B cell (primary cell): ENCODE results near the gene PHF21A. TPM values are rescaled to one million over a fixed set of nuclear protein-coding genes. Genes with fewer than 3 reads are reported as not detected.

Experiments
- ATAC-seq: fragments of 200-7000 bp; cut with Tn5 transposase; one replicate; pipeline ENCODE4 v1.10.0; 2021; ENCODE audit warnings: low read depth, mild to moderate bottlenecking, moderate number of reproducible peaks, moderate library complexity
- CTCF ChIA-PET: fragments of 350-600 bp; sonication (Branson Sonifier 250); formaldehyde crosslinking; loops from one replicate; lab custom pipeline; 2021; ENCODE audit warnings: antibody characterized with exemption, inconsistent platforms; lab: Charles Lee
- POLR2A ChIA-PET: fragments of 350-600 bp; sonication (Branson Sonifier 250); formaldehyde crosslinking; loops from one replicate; lab custom pipeline; 2021; ENCODE audit warnings: antibody characterized with exemption; lab: Charles Lee
- DNase-seq: peaks from one replicate; pipeline ENCODE4 v3.0.0; 2013
- H2AFZ ChIP-seq: 2 replicates; pipeline ENCODE4 v1.6.1; 2012; ENCODE audit warnings: mild to moderate bottlenecking, low read depth, low read length; ENCODE audit not compliant: insufficient read depth, poor library complexity, severe bottlenecking
- H3K27ac ChIP-seq, 2 donors: 1 replicate in 1 of 2; 2 replicates in 1 of 2; pipeline ENCODE4 v1.5.1; 2012 to 2013; ENCODE audit warnings: low read length in 2 of 2, mild to moderate bottlenecking in 2 of 2, moderate library complexity in 1 of 2
- H3K27me3 ChIP-seq, 4 experiments: fragments of 200-600 bp in 1 of 4; sonication (generic) in 1 of 4; replicated peaks in 1 of 4; 1 replicate in 2 of 4; 2 replicates in 2 of 4; pipeline versions ENCODE4 v1.6.1 to v1.7.0; 2013 to 2016; ENCODE audit warnings: low read length in 3 of 4, mild to moderate bottlenecking in 2 of 4, mixed read lengths in 1 of 4, moderate library complexity in 1 of 4; ENCODE audit not compliant: insufficient read depth in 4 of 4, control insufficient read depth in 3 of 4; ENCODE audit errors: control extremely low read depth in 1 of 4
- H3K36me3 ChIP-seq, 2 experiments: replicated peaks in 1 of 2; 1 replicate in 1 of 2; 2 replicates in 1 of 2; pipeline versions ENCODE4 v1.6.1 to v1.7.1; 2013; ENCODE audit warnings: low read length in 1 of 2; ENCODE audit not compliant: insufficient read depth in 2 of 2, control insufficient read depth in 1 of 2; ENCODE audit errors: control extremely low read depth in 1 of 2, extremely low read depth in 1 of 2
- H3K4me1 ChIP-seq, 2 donors: fragments of 200-600 bp in 1 of 2; sonication (generic) in 1 of 2; 1 replicate in 1 of 2; 2 replicates in 1 of 2; pipeline versions ENCODE4 v1.5.1 to v1.6.1; 2013 to 2017; ENCODE audit warnings: low read length in 2 of 2; ENCODE audit not compliant: control insufficient read depth in 2 of 2, insufficient read depth in 2 of 2
- H3K4me2 ChIP-seq: replicated peaks from 2 replicates; pipeline ENCODE3; 2012; ENCODE audit warnings: mild to moderate bottlenecking, low read depth, low read length; ENCODE audit not compliant: poor library complexity, severe bottlenecking
- H3K4me3 ChIP-seq, 5 experiments: fragments of 200-600 bp in 1 of 5; sonication (generic) in 1 of 5; 1 replicate in 3 of 5; 2 replicates in 2 of 5; pipeline versions ENCODE4 v1.5.1 to v1.7.0; 2011 to 2016; ENCODE audit warnings: low read length in 4 of 5, mild to moderate bottlenecking in 4 of 5, low read depth in 2 of 5, control low read depth in 1 of 5, moderate library complexity in 1 of 5; ENCODE audit not compliant: insufficient read depth in 1 of 5; ENCODE audit errors: control extremely low read depth in 1 of 5, extremely low read depth in 1 of 5
- H3K79me2 ChIP-seq: fragments of 200-600 bp; sonication (generic); one replicate; pipeline ENCODE4 v1.6.0; 2016; ENCODE audit warnings: low read length; ENCODE audit not compliant: control insufficient read depth, insufficient read depth
- H3K9ac ChIP-seq: fragments of 200-600 bp; sonication (generic); 2 replicates; pipeline ENCODE4 v1.6.1; 2017; ENCODE audit warnings: mild to moderate bottlenecking, low read length, moderate library complexity
- H3K9me3 ChIP-seq, 3 donors: one replicate each; pipeline versions ENCODE4 v1.6.1 to v1.7.1; 2013; ENCODE audit warnings: low read length in 2 of 3; ENCODE audit not compliant: control insufficient read depth in 2 of 3, insufficient read depth in 1 of 3; ENCODE audit errors: control extremely low read depth in 1 of 3
- H4K20me1 ChIP-seq: 2 replicates; pipeline ENCODE4 v1.6.0; 2012; ENCODE audit warnings: mild to moderate bottlenecking, low read length; ENCODE audit not compliant: insufficient read depth, control insufficient read depth, poor library complexity, severe bottlenecking
- H3K27ac Mint-ChIP-seq: one replicate; pipeline ENCODE4 v1.8.0; 2021; ENCODE audit warnings: mixed read lengths
- H3K27me3 Mint-ChIP-seq: one replicate; pipeline ENCODE4 v1.8.0; 2021; ENCODE audit warnings: mixed read lengths
- H3K4me1 Mint-ChIP-seq: one replicate; pipeline ENCODE4 v1.8.0; 2021; ENCODE audit warnings: mixed read lengths
- H3K4me3 Mint-ChIP-seq: one replicate; pipeline ENCODE4 v1.8.0; 2021; ENCODE audit warnings: mixed read lengths
- H3K9me3 Mint-ChIP-seq: one replicate; pipeline ENCODE4 v1.8.0; 2022; ENCODE audit warnings: mixed read lengths; ENCODE audit not compliant: insufficient read depth
- CTCF ChIP-seq: fragments of 200-600 bp; IDR thresholded peaks from one replicate; pipeline ENCODE4 v1.8.0; 2022; ENCODE audit warnings: antibody characterized with exemption, mild to moderate bottlenecking
- EZH2 ChIP-seq: IDR thresholded peaks from 2 replicates; pipeline ENCODE4 v1.6.1; 2012; ENCODE audit warnings: borderline replicate concordance, low read depth, mild to moderate bottlenecking, moderate library complexity, low read length; ENCODE audit not compliant: insufficient read depth, poor library complexity, severe bottlenecking
- WGBS: methylation state at CpG from one replicate; pipeline ENCODE4 v1.1.5; 2013; ENCODE audit warnings: missing lambda C conversion rate; ENCODE audit not compliant: insufficient coverage; 5-methylcytosine and 5-hydroxymethylcytosine counted together
- intact Hi-C: fragments of 100-400 bp; cut with micrococcal nuclease; formaldehyde crosslinking; loops from one replicate; pipeline ENCODE4 v1.10.0; 2022
- polyA plus RNA-seq: library from polyadenylated mRNA; depleted of rRNA; stranded (reverse); fragments of >200 nt; gene quantifications from 2 replicates; pipeline ENCODE4 v1.2.3, GENCODE V29; 2012
- total RNA-seq, 2 donors: library from RNA; stranded (reverse); fragments of 120-200 nt in 1 of 2; gene quantifications; 1 replicate in 1 of 2; 2 replicates in 1 of 2; pipeline versions ENCODE4 v1.2.3 to v1.2.4, GENCODE V29; 2013 to 2022

The PHF21A gene
- total and polyA plus RNA-seq, 2 donors (not counting 1 experiment from before 2014, with no cell fraction given) = 41.9 to 103 TPM

GRCh38 chr11:46072172-46072964 lies 48.9 kb downstream of the PHF21A start:
- H4K20me1 ChIP-seq = peaks cover 18% of the 10 kb centered on the region
- POLR2A ChIA-PET = no interaction called here
- ATAC-seq = no peak
- TF ChIP-seq EZH2 (no peak), CTCF (no peak)
- Mint-ChIP-seq H3K27me3 (no peaks in the 10 kb centered on the region), H3K4me3 (no peak overlapping the region), H3K27ac (no peak overlapping the region), H3K4me1 (no peaks in the 10 kb centered on the region), H3K9me3 (no peaks in the 10 kb centered on the region)
- WGBS = 67% methylated on average over 3 of the region's 4 CpGs
- intact Hi-C loops = no loop called here
- H3K79me2 ChIP-seq = peaks cover 9% of the 10 kb centered on the region
- no peak overlapping the region for H3K9ac ChIP-seq
- H3K36me3 ChIP-seq = peaks cover 13 to 16% of the 10 kb centered on the region in 2 experiments
- no peak overlapping the region for H3K27ac ChIP-seq
- H3K9me3 ChIP-seq = no peaks in the 10 kb centered on the region
- H3K27me3 ChIP-seq = no peaks in the 10 kb centered on the region
- no peak overlapping the region for H3K4me2 ChIP-seq
- DNase-seq = no peak
- H2AFZ ChIP-seq = no peak overlapping the region
- CTCF ChIA-PET = interaction anchor here (0.6 kb wide), 1 partner anchor 641 kb away, joined by 3 read pairs; no protein-coding TSS in a partner anchor
- no peak overlapping the region for H3K4me3 ChIP-seq
- no peaks in the 10 kb centered on the region for H3K4me1 ChIP-seq

- H3K4me1 Mint-ChIP-seq = no peaks in the 10 kb centered on the region
- CTCF ChIA-PET = no interaction called here
- no peaks in the 10 kb centered on the region for H3K9me3 ChIP-seq
- intact Hi-C loops = no loop called here
- no peaks in the 10 kb centered on the region for H3K27me3 ChIP-seq
- no peaks in the 10 kb centered on the region for H3K4me1 ChIP-seq
- H4K20me1 ChIP-seq = peaks cover 18% of the 10 kb centered on the region
- no peak overlapping the region for H3K4me3 Mint-ChIP-seq
- 100% methylated on average over 1 of the region's 1 CpG for whole genome bisulfite sequencing
- no peak overlapping the region for H3K4me2 ChIP-seq
- no peak overlapping the region for H3K4me3 ChIP-seq
- peaks cover 11 to 16% of the 10 kb centered on the region in 2 experiments for H3K36me3 ChIP-seq
- no peak overlapping the region for H2AFZ ChIP-seq
- no peak overlapping the region for H3K9ac ChIP-seq
- H3K79me2 ChIP-seq = peaks cover 9% of the 10 kb centered on the region
- no peak overlapping the region for H3K27ac ChIP-seq
- no peaks in the 10 kb centered on the region for H3K9me3 Mint-ChIP-seq
- ATAC-seq = no peak
- TF ChIP-seq EZH2 = no peak
- no peak for TF ChIP-seq CTCF
- H3K27ac Mint-ChIP-seq = no peak overlapping the region
- DNase-seq = no peak
- no peaks in the 10 kb centered on the region for H3K27me3 Mint-ChIP-seq
- POLR2A ChIA-PET = no interaction called here
Measured at GRCh38 chr11:46071091-46071490, 50.2 kb downstream of the PHF21A start.
